Uterus (tissue), 4 donors: ENCODE results near the gene NEFH. TPM values are rescaled to one million over a fixed set of nuclear protein-coding genes. Genes with fewer than 3 reads are reported as not detected.

Experiments
- DNase-seq, 2 donors: peaks; one replicate each; pipeline ENCODE4 v3.0.0-alpha.2; 2019 to 2020
- H3K27ac ChIP-seq, 2 donors: fragments of 200-600 bp; sonication (generic); 1 replicate in 1 of 2; 2 replicates in 1 of 2; pipeline ENCODE4 v1.5.1; 2016 to 2018
- H3K27me3 ChIP-seq, 2 donors: fragments of 200-600 bp; sonication (generic); one replicate each; pipeline ENCODE4 v1.5.1; 2018 to 2019; ENCODE audit warnings: control low read depth in 1 of 2
- H3K36me3 ChIP-seq, 2 donors: fragments of 200-600 bp; sonication (generic); one replicate each; pipeline ENCODE4 v1.5.1; 2019; ENCODE audit warnings: control low read depth in 1 of 2
- H3K4me1 ChIP-seq, 2 donors: fragments of 200-600 bp; sonication (generic); one replicate each; pipeline ENCODE4 v1.5.1; 2018 to 2019; ENCODE audit warnings: control low read depth in 1 of 2
- H3K4me3 ChIP-seq, 2 donors: fragments of 200-600 bp; sonication (generic); 1 replicate in 1 of 2; 2 replicates in 1 of 2; pipeline ENCODE4 v1.5.1; 2018 to 2019; ENCODE audit warnings: mild to moderate bottlenecking in 1 of 2
- H3K9me3 ChIP-seq, 2 donors: fragments of 200-600 bp; sonication (generic); one replicate each; pipeline ENCODE4 v1.5.1; 2019; ENCODE audit warnings: control low read depth in 1 of 2
- CTCF ChIP-seq, 4 experiments: fragments of 200-600 bp in 2 of 4; fragments of 450-650 bp in 2 of 4; sonication (generic) in 2 of 4; IDR thresholded peaks; one replicate each; pipeline ENCODE4 v1.5.1; 2016 to 2019; ENCODE audit warnings: antibody characterized with exemption in 4 of 4, mild to moderate bottlenecking in 2 of 4, moderate library complexity in 1 of 4
- POLR2A ChIP-seq, 2 donors: fragments of 450-650 bp; IDR thresholded peaks; one replicate each; pipeline ENCODE4 v1.6.1; 2016; ENCODE audit warnings: antibody characterized with exemption in 2 of 2, mild to moderate bottlenecking in 1 of 2, moderate library complexity in 1 of 2
- intact Hi-C: fragments of 100-400 bp; cut with DNase I; formaldehyde crosslinking; loops from one replicate; pipeline ENCODE4 v1.15.1; 2023; ENCODE audit warnings: low total_unique reads
- total RNA-seq, 4 donors: library from RNA; depleted of rRNA in 3 of 4; stranded (reverse); fragments of >200 nt in 3 of 4; gene quantifications; one replicate each; pipeline versions ENCODE4 v1.1.0 to v1.2.4, GENCODE V29; 2014 to 2023
- donor health status: DM: yes; HTN: yes; CAD: no.

The NEFH gene
- total RNA-seq, 4 donors from 2014 or later = 0.46 to 1.9 TPM; not detected in 2

DNA sequence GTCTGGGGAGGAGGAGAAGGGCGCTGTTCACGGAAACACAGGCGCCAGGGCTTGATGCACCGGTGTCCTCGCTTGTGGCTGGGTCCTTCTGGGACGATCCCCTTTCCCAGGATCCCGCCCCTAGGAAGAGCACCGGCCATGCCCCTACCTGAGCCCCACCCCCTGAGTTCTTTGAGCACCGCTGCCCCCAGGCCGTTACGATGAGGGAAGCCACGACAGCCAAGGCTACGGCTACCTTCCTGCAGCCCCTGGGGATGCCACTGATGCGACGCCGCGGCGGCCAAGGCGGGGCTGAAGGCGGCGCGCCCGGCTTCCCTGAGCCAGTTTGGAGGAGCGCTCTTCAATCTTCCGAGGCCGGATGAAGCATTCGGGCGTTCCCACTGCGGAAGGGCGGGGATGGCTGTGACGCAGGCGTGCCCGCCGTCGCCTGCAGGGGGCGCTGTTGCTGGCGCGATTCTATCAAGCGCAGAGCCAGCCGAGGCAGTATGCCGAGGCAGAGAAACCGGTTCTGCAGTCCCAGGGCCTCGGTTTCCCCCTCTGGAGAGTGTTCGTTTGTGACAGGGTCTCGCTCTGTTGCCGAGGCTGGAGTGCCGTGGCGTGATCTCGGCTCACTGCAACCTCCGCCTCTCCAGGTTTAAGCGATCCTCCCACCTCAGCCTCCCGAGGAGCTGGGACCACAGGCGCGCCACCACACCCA lies 9.7 kb upstream of the NEFH start:
- intact Hi-C loops = no loop called here
- Histone ChIP-seq H3K27ac (no peak overlapping the region), H3K9me3 (no peaks in the 10 kb centered on the region), H3K4me3 (no peak overlapping the region), H3K27me3 (no peaks in the 10 kb centered on the region), H3K36me3 (no peaks in the 10 kb centered on the region), H3K4me1 (no peaks in the 10 kb centered on the region)
- peak; percentile 31 to 38 (median 36) for TF ChIP-seq CTCF (IDR thresholded peaks at IDR 0.05)
- TF ChIP-seq POLR2A (IDR thresholded peaks at IDR 0.05) = no peak
- DNase-seq = peak in 1 of 2 donors; percentile 29

- Histone ChIP-seq H3K27ac (no peak overlapping the region), H3K36me3 (no peaks in the 10 kb centered on the region), H3K27me3 (no peaks in the 10 kb centered on the region), H3K4me1 (no peaks in the 10 kb centered on the region), H3K4me3 (no peak overlapping the region), H3K9me3 (no peaks in the 10 kb centered on the region)
- no peak for DNase-seq
- intact Hi-C loops = no loop called here
- TF ChIP-seq CTCF (IDR thresholded peaks at IDR 0.05) = no peak
- no peak for TF ChIP-seq POLR2A (IDR thresholded peaks at IDR 0.05)
Observed at GRCh38 chr22:29473001-29473400, 7.0 kb upstream of the NEFH start.

- peaks cover 12 to 14% of the 10 kb centered on the region in 2 donors for H3K27me3 ChIP-seq
- H3K4me1 ChIP-seq = peaks cover 0 to 8% of the 10 kb centered on the region in 2 donors
- TF ChIP-seq CTCF (IDR thresholded peaks at IDR 0.05) (no peak), POLR2A (IDR thresholded peaks at IDR 0.05) (no peak)
- H3K36me3 ChIP-seq = no peaks in the 10 kb centered on the region
- intact Hi-C loops = no loop called here
- no peak overlapping the region for H3K27ac ChIP-seq
- DNase-seq = no peak
- H3K4me3 ChIP-seq = no peak overlapping the region
- H3K9me3 ChIP-seq = no peaks in the 10 kb centered on the region
Observed at GRCh38 chr22:29475550-29475949, 4.5 kb upstream of the NEFH start.

GRCh38 chr22:29476116-29476515 lies 3.9 kb upstream of the NEFH start:
- Histone ChIP-seq H3K36me3 (no peaks in the 10 kb centered on the region), H3K27me3 (peaks cover 13 to 14% of the 10 kb centered on the region in 2 donors), H3K9me3 (no peaks in the 10 kb centered on the region), H3K4me1 (peaks cover 0 to 13% of the 10 kb centered on the region in 2 donors), H3K4me3 (no peak overlapping the region), H3K27ac (no peak overlapping the region)
- no peak for TF ChIP-seq CTCF (IDR thresholded peaks at IDR 0.05)
- TF ChIP-seq POLR2A (IDR thresholded peaks at IDR 0.05) = no peak
- intact Hi-C loops = no loop called here
- DNase-seq = no peak

DNA sequence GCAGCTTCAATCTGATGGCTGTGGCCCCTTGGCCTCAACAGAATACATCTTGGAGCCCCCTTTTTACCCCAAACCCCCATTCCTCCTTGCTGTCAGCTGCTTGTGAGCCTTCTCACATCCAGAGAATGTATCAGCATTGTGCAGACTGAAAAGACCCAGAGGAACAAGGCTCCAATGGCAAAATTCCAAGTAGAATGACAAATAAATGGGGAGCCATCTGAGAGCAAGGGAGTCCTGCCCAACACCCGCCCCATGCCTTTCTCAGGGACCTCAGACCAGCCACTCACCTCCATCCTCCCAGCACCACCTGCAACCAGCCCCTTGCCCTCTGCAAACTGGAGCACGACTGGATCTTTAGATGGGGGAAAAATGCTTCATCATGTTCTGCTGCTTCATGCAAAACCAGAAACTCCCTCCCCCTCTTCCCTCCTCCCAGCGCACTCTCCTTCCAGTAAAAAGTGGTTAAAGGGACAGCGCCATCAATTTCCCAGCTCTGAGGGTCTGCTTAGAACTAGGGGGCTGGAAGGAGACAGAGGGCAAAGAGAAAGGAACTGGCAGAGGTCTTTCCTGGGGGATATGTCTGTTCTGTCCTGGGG lies 2.2 kb upstream of the NEFH start:
- H3K27me3 ChIP-seq = peaks cover 13 to 30% of the 10 kb centered on the region in 2 donors
- no peak for TF ChIP-seq POLR2A (IDR thresholded peaks at IDR 0.05)
- no peak for TF ChIP-seq CTCF (IDR thresholded peaks at IDR 0.05)
- no peaks in the 10 kb centered on the region for H3K9me3 ChIP-seq
- intact Hi-C loops = no loop called here
- no peak for DNase-seq
- peaks cover 0 to 13% of the 10 kb centered on the region in 2 donors for H3K4me1 ChIP-seq
- no peaks in the 10 kb centered on the region for H3K36me3 ChIP-seq
- H3K4me3 ChIP-seq = no peak overlapping the region
- no peak overlapping the region for H3K27ac ChIP-seq
